ENCODE data around the gene LPCAT1.
"Not testable (repeated sequence)": the region's sequence is repeated elsewhere in the genome, so short reads cannot be mapped to it uniquely, and the experiment has no call there.

LPCAT1 gene, protein sequence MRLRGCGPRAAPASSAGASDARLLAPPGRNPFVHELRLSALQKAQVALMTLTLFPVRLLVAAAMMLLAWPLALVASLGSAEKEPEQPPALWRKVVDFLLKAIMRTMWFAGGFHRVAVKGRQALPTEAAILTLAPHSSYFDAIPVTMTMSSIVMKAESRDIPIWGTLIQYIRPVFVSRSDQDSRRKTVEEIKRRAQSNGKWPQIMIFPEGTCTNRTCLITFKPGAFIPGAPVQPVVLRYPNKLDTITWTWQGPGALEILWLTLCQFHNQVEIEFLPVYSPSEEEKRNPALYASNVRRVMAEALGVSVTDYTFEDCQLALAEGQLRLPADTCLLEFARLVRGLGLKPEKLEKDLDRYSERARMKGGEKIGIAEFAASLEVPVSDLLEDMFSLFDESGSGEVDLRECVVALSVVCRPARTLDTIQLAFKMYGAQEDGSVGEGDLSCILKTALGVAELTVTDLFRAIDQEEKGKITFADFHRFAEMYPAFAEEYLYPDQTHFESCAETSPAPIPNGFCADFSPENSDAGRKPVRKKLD

DNA sequence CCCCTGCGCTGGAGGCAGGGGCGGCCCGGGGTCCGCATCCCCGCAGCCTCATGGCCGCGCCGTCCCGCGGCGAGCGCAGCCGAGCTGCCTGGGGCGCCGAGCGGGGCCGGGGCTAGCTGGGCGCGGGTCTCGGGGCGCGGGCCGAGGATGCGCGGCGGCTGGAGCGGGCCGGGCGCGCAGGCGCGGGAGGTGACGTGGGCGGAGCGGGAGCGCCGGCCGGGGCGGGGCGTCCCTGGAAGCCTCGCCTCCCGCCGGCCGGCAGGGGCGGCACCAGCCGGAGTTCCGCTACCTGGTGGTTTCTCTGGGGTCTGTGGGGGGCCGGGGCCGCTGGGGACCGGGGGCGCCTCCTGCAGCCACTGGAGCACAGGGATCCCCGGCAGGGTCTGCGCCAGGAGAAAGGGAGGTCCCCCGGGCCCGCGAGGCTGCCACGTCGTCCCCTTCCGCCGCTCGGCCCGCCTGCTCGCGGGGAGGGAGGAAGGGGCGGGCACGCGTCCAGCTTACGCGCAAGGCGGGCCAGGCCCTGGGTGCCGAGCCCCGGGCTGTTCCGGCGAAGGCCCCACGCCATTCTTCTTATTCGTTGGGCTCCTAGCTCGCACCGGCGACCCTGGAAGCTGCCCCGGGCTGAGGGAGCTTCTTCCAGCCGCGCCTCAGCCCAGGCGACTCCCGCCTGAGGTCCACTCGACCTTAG lies at the start of gene LPCAT1:
LPCAT1 (minus strand) TSS at position 168 of the 688 bp plus-strand sequence; CDS start at position 52, 116 bp downstream.
- H3K4me1 ChIP-seq (ENCODE audit: insufficient read depth, low read length, poor library complexity, severe bottlenecking) = peaks cover 29% of the 10 kb centered on the region
- no peaks in the 10 kb centered on the region for H3K9me2 ChIP-seq (replicated peaks; ENCODE audit: low read depth, low read length)
- no peaks in the 10 kb centered on the region for H3K27me3 ChIP-seq (ENCODE audit: insufficient read depth, low read length, poor library complexity, severe bottlenecking)
- peak within 1 kb of the TSS; percentile 89 for H3K9ac ChIP-seq (ENCODE audit: low read depth, low read length, poor library complexity, severe bottlenecking)
- H4K20me1 ChIP-seq (ENCODE audit: insufficient read depth, low read length, poor library complexity, severe bottlenecking) = peaks cover 37% of the 10 kb centered on the region
- H3K79me2 ChIP-seq (ENCODE audit: insufficient read depth, low read length) = peaks cover 44% of the 10 kb centered on the region
- peaks cover 13% of the 10 kb centered on the region; the same call in 1 of the 2 replicates for H3K36me3 ChIP-seq (ENCODE audit: insufficient read depth, low read length)
- H3K9me3 ChIP-seq (ENCODE audit: insufficient read depth, low read depth, low read length) = no peaks in the 10 kb centered on the region
- peak within 1 kb of the TSS; percentile 78 for H3K4me3 ChIP-seq (ENCODE audit: low read length, poor library complexity, severe bottlenecking)
- TF ChIP-seq, protein P1, sequence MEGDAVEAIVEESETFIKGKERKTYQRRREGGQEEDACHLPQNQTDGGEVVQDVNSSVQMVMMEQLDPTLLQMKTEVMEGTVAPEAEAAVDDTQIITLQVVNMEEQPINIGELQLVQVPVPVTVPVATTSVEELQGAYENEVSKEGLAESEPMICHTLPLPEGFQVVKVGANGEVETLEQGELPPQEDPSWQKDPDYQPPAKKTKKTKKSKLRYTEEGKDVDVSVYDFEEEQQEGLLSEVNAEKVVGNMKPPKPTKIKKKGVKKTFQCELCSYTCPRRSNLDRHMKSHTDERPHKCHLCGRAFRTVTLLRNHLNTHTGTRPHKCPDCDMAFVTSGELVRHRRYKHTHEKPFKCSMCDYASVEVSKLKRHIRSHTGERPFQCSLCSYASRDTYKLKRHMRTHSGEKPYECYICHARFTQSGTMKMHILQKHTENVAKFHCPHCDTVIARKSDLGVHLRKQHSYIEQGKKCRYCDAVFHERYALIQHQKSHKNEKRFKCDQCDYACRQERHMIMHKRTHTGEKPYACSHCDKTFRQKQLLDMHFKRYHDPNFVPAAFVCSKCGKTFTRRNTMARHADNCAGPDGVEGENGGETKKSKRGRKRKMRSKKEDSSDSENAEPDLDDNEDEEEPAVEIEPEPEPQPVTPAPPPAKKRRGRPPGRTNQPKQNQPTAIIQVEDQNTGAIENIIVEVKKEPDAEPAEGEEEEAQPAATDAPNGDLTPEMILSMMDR (conservative IDR thresholded peaks at IDR 0.05; ENCODE audit: low read length) = no peak
- no peak for TF ChIP-seq EZH2phosphoT487 (IDR thresholded peaks at IDR 0.05; ENCODE audit: borderline replicate concordance)
- H3K4me2 ChIP-seq (ENCODE audit: low read depth, low read length, poor library complexity, severe bottlenecking) = peak within 1 kb of the TSS; percentile 90
- H3F3A ChIP-seq (ENCODE audit: low read depth) = no peaks in the 10 kb centered on the region
- H2AFZ ChIP-seq (ENCODE audit: low read length) = peak within 1 kb of the TSS; percentile 85; the same call in 1 of the 2 replicates

DNA sequence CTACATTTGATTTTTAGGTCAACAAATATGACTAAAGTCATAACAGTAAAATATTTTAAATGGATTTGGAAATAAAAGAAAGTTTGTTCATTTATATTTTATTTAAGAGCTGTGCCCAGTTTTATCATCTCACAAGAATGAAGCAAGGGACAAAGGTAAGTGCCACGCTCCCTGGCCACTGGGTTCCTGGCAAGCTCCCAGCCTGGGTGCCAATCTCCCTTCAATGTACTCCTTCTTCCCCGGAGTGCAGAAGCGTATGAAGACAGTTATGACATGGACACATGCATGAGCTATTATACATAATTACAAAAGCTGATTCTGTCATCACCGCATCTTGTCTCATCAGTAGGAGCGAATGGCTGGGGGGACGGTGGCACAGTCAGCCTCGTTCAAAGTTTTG lies 48.1 kb upstream of the LPCAT1 start:
- H3K4me2 ChIP-seq (ENCODE audit: low read depth, low read length, poor library complexity, severe bottlenecking); H2AFZ ChIP-seq (ENCODE audit: low read length); H3K9me2 ChIP-seq (replicated peaks; ENCODE audit: low read depth, low read length); H3K9ac ChIP-seq (ENCODE audit: low read depth, low read length, poor library complexity, severe bottlenecking); H3K9me3 ChIP-seq (ENCODE audit: insufficient read depth, low read depth, low read length); H4K20me1 ChIP-seq (ENCODE audit: insufficient read depth, low read length, poor library complexity, severe bottlenecking); H3K4me3 ChIP-seq (ENCODE audit: low read length, poor library complexity, severe bottlenecking); H3K79me2 ChIP-seq (ENCODE audit: insufficient read depth, low read length); H3K27me3 ChIP-seq (ENCODE audit: insufficient read depth, low read length, poor library complexity, severe bottlenecking); H3K36me3 ChIP-seq (ENCODE audit: insufficient read depth, low read length): not testable (repeated sequence)
- Histone ChIP-seq H3K4me1 (ENCODE audit: insufficient read depth, low read length, poor library complexity, severe bottlenecking) (peaks cover 45% of the 10 kb centered on the region), H3F3A (ENCODE audit: low read depth) (peaks cover 13% of the 10 kb centered on the region; the same call in 1 of the 2 replicates)

DNA sequence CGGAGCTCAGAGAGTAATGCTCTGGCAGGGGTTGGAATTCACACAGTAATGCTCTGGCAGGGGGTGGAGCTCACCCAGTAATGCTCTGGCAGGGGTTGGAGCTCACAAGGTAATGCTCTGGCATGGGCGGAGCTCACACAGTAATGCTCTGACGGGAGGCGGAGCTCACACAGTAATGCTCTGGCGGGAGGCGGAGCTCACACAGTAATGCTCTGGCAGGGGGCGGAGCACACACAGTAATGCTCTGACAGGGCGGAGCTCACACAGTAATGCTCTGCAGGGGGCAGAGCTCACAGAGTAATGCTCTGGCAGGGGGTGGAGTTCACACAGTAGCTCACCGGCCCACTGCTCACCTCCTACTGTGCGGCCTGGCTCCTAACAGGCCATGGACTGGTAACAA lies 47.2 kb upstream of the LPCAT1 start:
- Histone ChIP-seq H3F3A (ENCODE audit: low read depth) (peaks cover 13% of the 10 kb centered on the region; the same call in 1 of the 2 replicates), H3K4me3 (ENCODE audit: low read length, poor library complexity, severe bottlenecking) (no peak overlapping the region), H3K4me2 (ENCODE audit: low read depth, low read length, poor library complexity, severe bottlenecking) (no peak overlapping the region), H3K9me3 (ENCODE audit: insufficient read depth, low read depth, low read length) (no peaks in the 10 kb centered on the region), H3K9me2 (replicated peaks; ENCODE audit: low read depth, low read length) (no peaks in the 10 kb centered on the region), H3K79me2 (ENCODE audit: insufficient read depth, low read length) (no peaks in the 10 kb centered on the region), H3K9ac (ENCODE audit: low read depth, low read length, poor library complexity, severe bottlenecking) (no peak overlapping the region), H3K27me3 (ENCODE audit: insufficient read depth, low read length, poor library complexity, severe bottlenecking) (no peaks in the 10 kb centered on the region), H4K20me1 (ENCODE audit: insufficient read depth, low read length, poor library complexity, severe bottlenecking) (no peaks in the 10 kb centered on the region), H2AFZ (ENCODE audit: low read length) (no peak overlapping the region), H3K36me3 (ENCODE audit: insufficient read depth, low read length) (peaks cover 8% of the 10 kb centered on the region; the same call in 1 of the 2 replicates), H3K4me1 (ENCODE audit: insufficient read depth, low read length, poor library complexity, severe bottlenecking) (peaks cover 46% of the 10 kb centered on the region)
- TF ChIP-seq EZH2phosphoT487 (IDR thresholded peaks at IDR 0.05; ENCODE audit: borderline replicate concordance) = no peak
- TF ChIP-seq, protein P1 (conservative IDR thresholded peaks at IDR 0.05; ENCODE audit: low read length) = no peak

All from Loucy (cell line).